K562 (cell line): ENCODE data around the gene SHC1. TPM values are rescaled to one million over a fixed set of nuclear protein-coding genes. Genes with fewer than 3 reads are reported as not detected.
A peak's percentile ranks its signal among the peaks of the same experiment; 100 is the strongest.

Experiments
- C11orf30 ChIP-seq: fragments of 450-650 bp; IDR thresholded peaks from 2 replicates; pipeline ENCODE4 v1.6.1; 2016; ENCODE audit warnings: low read depth, mild to moderate bottlenecking
- CBX5 ChIP-seq: IDR thresholded peaks from 2 replicates; pipeline ENCODE4 v1.6.1; 2014; ENCODE audit warnings: low read depth, borderline replicate concordance
- FOXJ2 ChIP-seq: fragments of 200-800 bp; sonication (Bioruptor generic); IDR thresholded peaks from 2 replicates; pipeline ENCODE4 v1.6.1; 2016; ENCODE audit warnings: missing genetic modification characterization, missing compliant biosample characterization
- HDAC2 ChIP-seq: fragments of 450-650 bp; IDR thresholded peaks from 2 replicates; pipeline ENCODE4 v1.6.1; 2016; ENCODE audit warnings: mild to moderate bottlenecking
- KLF13 ChIP-seq: fragments of 450-650 bp; IDR thresholded peaks from 2 replicates; pipeline ENCODE4 v1.6.1; 2016; ENCODE audit warnings: missing genetic modification characterization, low read depth, mild to moderate bottlenecking, missing compliant biosample characterization, moderate library complexity, borderline replicate concordance
- MTA3 ChIP-seq: fragments of 450-650 bp; formaldehyde crosslinking; IDR thresholded peaks from 2 replicates; pipeline ENCODE4 v1.6.1; 2017; ENCODE audit warnings: mild to moderate bottlenecking, borderline replicate concordance
- NRF1 ChIP-seq, 2 experiments: fragments of 450-650 bp; IDR thresholded peaks in 1 of 2; conservative IDR thresholded peaks in 1 of 2; 2 replicates each; pipeline ENCODE4 v1.6.1; 2014; ENCODE audit warnings: mild to moderate bottlenecking in 2 of 2
- RBM34 ChIP-seq: fragments of 200-400 bp; formaldehyde crosslinking; IDR thresholded peaks from 2 replicates; pipeline ENCODE4 v1.6.1; 2018; ENCODE audit warnings: low read length, borderline replicate concordance; ENCODE audit not compliant: insufficient read depth
- SIN3B ChIP-seq: fragments of 450-650 bp; IDR thresholded peaks from 2 replicates; pipeline ENCODE4 v1.6.1; 2017; ENCODE audit warnings: low read depth, mild to moderate bottlenecking, moderate library complexity
- SIRT6 ChIP-seq: IDR thresholded peaks from one replicate; pipeline ENCODE4 v1.6.1; 2012; ENCODE audit warnings: low read depth, mild to moderate bottlenecking, control low read depth, inconsistent platforms, low read length, moderate library complexity
- STAG1 ChIP-seq: sonication (generic); formaldehyde crosslinking; IDR thresholded peaks from 2 replicates; pipeline ENCODE4 v1.5.0; 2020; ENCODE audit warnings: missing genetic modification reagents, borderline replicate concordance
- ZBED1 ChIP-seq: IDR thresholded peaks from 2 replicates; pipeline ENCODE4 v1.6.1; 2014
- ZNF668 ChIP-seq: fragments of 250-450 bp; sonication (Bioruptor Pico); IDR thresholded peaks from 2 replicates; pipeline ENCODE4 v1.8.0; 2022; ENCODE audit warnings: mild to moderate bottlenecking, inconsistent platforms
- polyA plus RNA-seq, 8 experiments: library from polyadenylated mRNA; depleted of rRNA in 4 of 8; stranded (reverse) in 5 of 8; unstranded in 3 of 8; fragments of >200 nt; fragmentation: Nextera tagmentation in 2 of 8; fragmentation: Illumina TruSeq in 1 of 8; extraction: Ambion mirVana in 2 of 8; extraction: Trizol in 1 of 8; gene quantifications; 2 replicates each; pipeline versions ENCODE4 v1.2.1 to v1.2.3, GENCODE V29; 2011 to 2014; ENCODE audit warnings: inconsistent platforms in 1 of 8, missing spikeins in 1 of 8
- total RNA-seq, 7 experiments: library from RNA; depleted of rRNA in 6 of 7; stranded (reverse); fragments of >200 nt in 6 of 7; fragmentation: Illumina TruSeq in 2 of 7; extraction: Trizol in 2 of 7; gene quantifications; 2 replicates each; pipeline versions ENCODE4 v1.2.1 to v1.2.3, GENCODE V29; 2011 to 2021; ENCODE audit warnings: low replicate concordance in 1 of 7
- TF ChIP-seq, protein P1 (sequence below), 3 experiments: IDR thresholded peaks in 2 of 3; conservative IDR thresholded peaks in 1 of 3; 2 replicates each; pipeline ENCODE4 v1.5.1; 2011 to 2012; ENCODE audit warnings: low read length in 3 of 3, mild to moderate bottlenecking in 3 of 3, control low read depth in 2 of 3, improper control_type of control experiment in 1 of 3, inconsistent platforms in 1 of 3, low read depth in 1 of 3, mixed read lengths in 1 of 3, moderate library complexity in 1 of 3; ENCODE audit not compliant: insufficient read depth in 2 of 3
- TF ChIP-seq, protein P2 (sequence below), 2 experiments: fragments of 450-650 bp in 1 of 2; sonication (generic) in 1 of 2; formaldehyde crosslinking in 1 of 2; IDR thresholded peaks; 2 replicates each; pipeline versions ENCODE4 v1.7.1 to v1.9.0; 2016 to 2022; ENCODE audit warnings: inconsistent platforms in 1 of 2, mild to moderate bottlenecking in 1 of 2, missing genetic modification reagents in 1 of 2

Gene SHC1
- total and polyA plus RNA-seq, 9 of the 15 experiments (the other 6 are each of a cell fraction or from before 2014, with no cell fraction given) = 4.1 to 113 (median 51.9) TPM

DNA sequence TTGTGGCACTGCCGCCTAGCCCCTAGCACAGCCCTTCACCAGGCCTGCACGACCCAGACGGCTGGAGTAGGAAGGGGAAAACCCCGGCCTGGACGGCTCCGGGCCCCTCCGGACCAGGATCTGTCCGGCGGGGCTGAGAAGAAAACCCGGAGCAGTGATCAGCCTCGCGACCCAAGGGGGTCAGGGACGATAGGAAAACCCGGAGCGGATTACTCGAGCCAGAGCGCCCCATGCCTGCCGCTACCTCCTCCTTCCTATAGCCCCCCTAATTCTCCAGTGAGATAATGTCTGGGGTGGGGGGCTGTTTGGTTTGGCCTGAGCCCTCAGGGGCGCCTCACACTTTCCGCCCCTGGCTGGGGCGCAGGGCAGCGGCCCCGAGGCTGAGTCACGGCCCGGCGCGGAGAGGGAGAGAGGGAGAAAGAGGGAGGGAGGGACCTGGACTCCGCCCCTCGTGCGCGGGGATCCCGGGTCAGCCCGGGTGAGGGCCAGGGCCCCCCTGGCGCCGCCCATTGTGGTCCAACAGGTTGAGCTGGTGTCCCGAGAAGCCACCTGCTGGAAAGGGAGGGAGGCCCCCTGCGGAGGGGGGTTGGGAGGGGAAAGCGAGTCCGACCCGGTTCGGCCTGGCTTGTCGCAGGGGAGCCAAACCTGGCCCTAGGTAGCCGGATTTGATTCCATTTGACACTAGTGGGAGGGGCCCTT lies 30.3 kb upstream of the SHC1 start (continued):
- TF ChIP-seq HDAC2 (peak; percentile 81), SIN3B (no peak; the same call in none of the 2 replicates), RBM34 (no peak), FOXJ2 (peak; percentile 62; the same call in 1 of the 2 replicates), ZBED1 (no peak), STAG1 (CRISPR knock-in tag) (no peak), C11orf30 (peak; percentile 82), ZNF668 (CRISPR knock-in tag) (no peak), SIRT6 (no peak), MTA3 (peak; percentile 92), NRF1 (conservative IDR thresholded peaks at IDR 0.05 in 1 of 2, IDR thresholded peaks at IDR 0.05 in 1 of 2) (peak; percentile 85 to 88), CBX5 (no peak), KLF13 (tag) (peak; percentile 37; the same call in 1 of the 2 replicates)
- TF ChIP-seq, protein P1, sequence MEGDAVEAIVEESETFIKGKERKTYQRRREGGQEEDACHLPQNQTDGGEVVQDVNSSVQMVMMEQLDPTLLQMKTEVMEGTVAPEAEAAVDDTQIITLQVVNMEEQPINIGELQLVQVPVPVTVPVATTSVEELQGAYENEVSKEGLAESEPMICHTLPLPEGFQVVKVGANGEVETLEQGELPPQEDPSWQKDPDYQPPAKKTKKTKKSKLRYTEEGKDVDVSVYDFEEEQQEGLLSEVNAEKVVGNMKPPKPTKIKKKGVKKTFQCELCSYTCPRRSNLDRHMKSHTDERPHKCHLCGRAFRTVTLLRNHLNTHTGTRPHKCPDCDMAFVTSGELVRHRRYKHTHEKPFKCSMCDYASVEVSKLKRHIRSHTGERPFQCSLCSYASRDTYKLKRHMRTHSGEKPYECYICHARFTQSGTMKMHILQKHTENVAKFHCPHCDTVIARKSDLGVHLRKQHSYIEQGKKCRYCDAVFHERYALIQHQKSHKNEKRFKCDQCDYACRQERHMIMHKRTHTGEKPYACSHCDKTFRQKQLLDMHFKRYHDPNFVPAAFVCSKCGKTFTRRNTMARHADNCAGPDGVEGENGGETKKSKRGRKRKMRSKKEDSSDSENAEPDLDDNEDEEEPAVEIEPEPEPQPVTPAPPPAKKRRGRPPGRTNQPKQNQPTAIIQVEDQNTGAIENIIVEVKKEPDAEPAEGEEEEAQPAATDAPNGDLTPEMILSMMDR (IDR thresholded peaks at IDR 0.05 in 2 of 3, conservative IDR thresholded peaks at IDR 0.05 in 1 of 3; ENCODE audit: insufficient read depth in 2 of 3, low read depth in 1 of 3, low read length in 3 of 3) = peak in 1 of 3 experiments; percentile 18; a peak in 3 of 6 replicates
- TF ChIP-seq, protein P2, sequence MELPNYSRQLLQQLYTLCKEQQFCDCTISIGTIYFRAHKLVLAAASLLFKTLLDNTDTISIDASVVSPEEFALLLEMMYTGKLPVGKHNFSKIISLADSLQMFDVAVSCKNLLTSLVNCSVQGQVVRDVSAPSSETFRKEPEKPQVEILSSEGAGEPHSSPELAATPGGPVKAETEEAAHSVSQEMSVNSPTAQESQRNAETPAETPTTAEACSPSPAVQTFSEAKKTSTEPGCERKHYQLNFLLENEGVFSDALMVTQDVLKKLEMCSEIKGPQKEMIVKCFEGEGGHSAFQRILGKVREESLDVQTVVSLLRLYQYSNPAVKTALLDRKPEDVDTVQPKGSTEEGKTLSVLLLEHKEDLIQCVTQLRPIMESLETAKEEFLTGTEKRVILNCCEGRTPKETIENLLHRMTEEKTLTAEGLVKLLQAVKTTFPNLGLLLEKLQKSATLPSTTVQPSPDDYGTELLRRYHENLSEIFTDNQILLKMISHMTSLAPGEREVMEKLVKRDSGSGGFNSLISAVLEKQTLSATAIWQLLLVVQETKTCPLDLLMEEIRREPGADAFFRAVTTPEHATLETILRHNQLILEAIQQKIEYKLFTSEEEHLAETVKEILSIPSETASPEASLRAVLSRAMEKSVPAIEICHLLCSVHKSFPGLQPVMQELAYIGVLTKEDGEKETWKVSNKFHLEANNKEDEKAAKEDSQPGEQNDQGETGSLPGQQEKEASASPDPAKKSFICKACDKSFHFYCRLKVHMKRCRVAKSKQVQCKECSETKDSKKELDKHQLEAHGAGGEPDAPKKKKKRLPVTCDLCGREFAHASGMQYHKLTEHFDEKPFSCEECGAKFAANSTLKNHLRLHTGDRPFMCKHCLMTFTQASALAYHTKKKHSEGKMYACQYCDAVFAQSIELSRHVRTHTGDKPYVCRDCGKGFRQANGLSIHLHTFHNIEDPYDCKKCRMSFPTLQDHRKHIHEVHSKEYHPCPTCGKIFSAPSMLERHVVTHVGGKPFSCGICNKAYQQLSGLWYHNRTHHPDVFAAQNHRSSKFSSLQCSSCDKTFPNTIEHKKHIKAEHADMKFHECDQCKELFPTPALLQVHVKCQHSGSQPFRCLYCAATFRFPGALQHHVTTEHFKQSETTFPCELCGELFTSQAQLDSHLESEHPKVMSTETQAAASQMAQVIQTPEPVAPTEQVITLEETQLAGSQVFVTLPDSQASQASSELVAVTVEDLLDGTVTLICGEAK (IDR thresholded peaks at IDR 0.05) = peak; percentile 64
- TF ChIP-seq, protein P2 (CRISPR knock-in tag; IDR thresholded peaks at IDR 0.05) = no peak
